K562 (cell line): Measurements from ENCODE around the gene WFIKKN1.

Source experiments
- BCL6 ChIP-seq: fragments of 250-450 bp; sonication (Bioruptor Pico); IDR thresholded peaks from 2 replicates; pipeline ENCODE4 v1.4.0; 2020
- CTCF ChIP-seq, 3 experiments: IDR thresholded peaks in 2 of 3; conservative IDR thresholded peaks in 1 of 3; 2 replicates each; pipeline ENCODE4 v1.5.1; 2011 to 2012; ENCODE audit warnings: low read length in 3 of 3, mild to moderate bottlenecking in 3 of 3, control low read depth in 2 of 3, improper control_type of control experiment in 1 of 3, inconsistent platforms in 1 of 3, low read depth in 1 of 3, mixed read lengths in 1 of 3, moderate library complexity in 1 of 3; ENCODE audit not compliant: insufficient read depth in 2 of 3
- ELK1 ChIP-seq: sonication (generic); formaldehyde crosslinking; IDR thresholded peaks from 2 replicates; pipeline ENCODE4 v1.8.1; 2022; ENCODE audit warnings: missing genetic modification reagents
- HNRNPL ChIP-seq: fragments of 200-400 bp; formaldehyde crosslinking; IDR thresholded peaks from 2 replicates; pipeline ENCODE4 v1.6.1; 2017; ENCODE audit warnings: low read depth, mild to moderate bottlenecking, low read length
- PKNOX1 ChIP-seq: fragments of 450-650 bp; IDR thresholded peaks from 2 replicates; pipeline ENCODE4 v1.6.1; 2016
- TBL1XR1 ChIP-seq, 2 experiments: IDR thresholded peaks; 2 replicates each; pipeline ENCODE4 v1.6.1; 2012; ENCODE audit warnings: improper control_type of control experiment in 2 of 2, low read length in 2 of 2, mild to moderate bottlenecking in 1 of 2

- TF ChIP-seq ELK1 (CRISPR knock-in tag) (no peak), CTCF (IDR thresholded peaks at IDR 0.05 in 2 of 3, conservative IDR thresholded peaks at IDR 0.05 in 1 of 3; ENCODE audit: insufficient read depth in 2 of 3, low read depth in 1 of 3, low read length in 3 of 3) (peak in 2 of 3 experiments; percentile 39 to 40; a peak in 3 of 6 replicates), BCL6 (CRISPR knock-in tag) (no peak), PKNOX1 (peak; percentile 100), HNRNPL (no peak), TBL1XR1 (IDR thresholded peaks at IDR 0.05; ENCODE audit: low read length in 2 of 2) (0 out of 4 replicates have a peak, but pooled peaks of 1 of the 2 experiments have one; percentile 15)
Measured at GRCh38 chr16:589658-590187, 41.1 kb upstream of the WFIKKN1 start, which contains the start of gene RAB40C.
